Neuron (in vitro differentiated cells): ENCODE data around the gene PRR5.
A peak's percentile ranks its signal among the peaks of the same experiment; 100 is the strongest.

ENCODE experiments used
- H2AFZ ChIP-seq: one replicate; pipeline ENCODE4 v1.6.1; 2013; ENCODE audit warnings: low read depth, mild to moderate bottlenecking, inconsistent platforms, low read length, moderate library complexity
- H3K27me3 ChIP-seq: one replicate; pipeline ENCODE4 v1.6.1; 2013; ENCODE audit warnings: low read length; ENCODE audit not compliant: insufficient read depth
- H3K36me3 ChIP-seq: one replicate; pipeline ENCODE4 v1.6.1; 2013; ENCODE audit warnings: low read length; ENCODE audit not compliant: insufficient read depth
- H3K4me1 ChIP-seq: one replicate; pipeline ENCODE4 v1.6.1; 2013; ENCODE audit warnings: low read length; ENCODE audit not compliant: insufficient read depth
- H3K4me3 ChIP-seq: 2 replicates; pipeline ENCODE4 v1.5.1; 2013; ENCODE audit warnings: mild to moderate bottlenecking, low read length, moderate library complexity
- H3K9me3 ChIP-seq: one replicate; pipeline ENCODE4 v1.6.1; 2013; ENCODE audit warnings: low read length

The PRR5 gene

DNA sequence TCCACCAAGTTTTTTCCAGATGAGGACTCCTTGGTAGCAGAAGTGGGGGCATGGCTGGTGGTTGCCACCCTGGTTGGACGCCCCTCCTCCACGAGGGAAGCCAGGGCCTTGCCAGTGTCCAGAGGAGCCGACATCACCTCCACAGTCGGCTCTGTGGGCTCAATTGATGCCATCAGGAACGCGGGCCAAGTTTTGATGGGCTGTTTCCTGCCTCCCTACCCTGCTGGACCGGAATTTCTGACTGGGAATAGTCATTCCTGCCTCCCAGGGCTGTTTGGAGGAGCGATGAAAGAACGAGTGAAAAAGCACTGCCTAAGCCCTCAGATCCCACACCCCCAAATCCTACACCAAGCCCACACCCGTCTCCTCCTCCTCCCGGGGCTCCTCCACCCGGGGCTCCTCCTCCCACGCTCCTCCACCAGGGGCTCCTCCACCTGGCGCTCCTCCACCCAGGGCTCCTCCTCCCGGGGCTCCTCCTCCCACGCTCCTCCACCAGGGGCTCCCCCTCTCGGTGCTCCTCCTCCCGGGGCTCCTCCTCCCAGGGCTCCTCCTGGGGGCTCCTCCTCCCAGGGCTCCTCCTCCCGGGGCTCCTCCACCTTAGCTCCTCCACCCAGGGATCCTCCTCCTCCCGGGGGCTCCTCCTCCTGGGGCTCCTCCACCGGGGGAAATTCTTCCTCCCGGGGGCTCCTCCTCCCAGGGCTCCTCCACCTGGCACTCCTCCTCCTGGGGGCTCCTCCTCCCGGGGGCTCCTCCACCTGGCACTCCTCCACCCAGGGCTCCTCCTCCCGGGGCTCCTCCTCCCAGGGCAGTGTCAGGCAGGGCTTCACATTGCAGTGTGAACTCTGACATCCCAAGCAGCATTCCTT lies 10.0 kb upstream of the PRR5 start:
- Histone ChIP-seq H3K4me1 (no peaks in the 10 kb centered on the region), H3K27me3 (no peaks in the 10 kb centered on the region), H3K4me3 (no peak overlapping the region), H3K9me3 (no peaks in the 10 kb centered on the region), H2AFZ (no peak overlapping the region), H3K36me3 (no peaks in the 10 kb centered on the region)

DNA sequence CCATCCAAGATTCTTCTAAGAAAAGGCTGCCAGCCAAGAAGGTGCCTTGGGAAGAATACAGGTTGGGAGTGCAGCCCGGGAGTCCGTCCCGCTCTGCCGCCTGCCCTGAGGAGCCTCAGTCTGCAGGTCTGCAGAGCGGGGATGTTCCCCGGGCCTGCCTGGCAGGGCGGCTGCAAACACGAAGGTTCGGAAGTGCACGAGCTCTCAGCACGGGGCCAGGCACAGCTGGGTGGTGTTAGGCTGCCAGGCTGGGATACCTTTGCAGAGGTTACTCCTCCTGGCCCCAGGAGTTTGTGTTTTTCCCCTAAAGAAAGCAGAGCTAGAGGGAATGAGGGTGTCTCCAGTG lies 9.4 kb upstream of the PRR5 start:
- no peaks in the 10 kb centered on the region for H3K9me3 ChIP-seq
- H3K4me3 ChIP-seq: no peak overlapping the region
- H2AFZ ChIP-seq: no peak overlapping the region
- H3K36me3 ChIP-seq: no peaks in the 10 kb centered on the region
- H3K4me1 ChIP-seq: no peaks in the 10 kb centered on the region
- H3K27me3 ChIP-seq: no peaks in the 10 kb centered on the region

DNA sequence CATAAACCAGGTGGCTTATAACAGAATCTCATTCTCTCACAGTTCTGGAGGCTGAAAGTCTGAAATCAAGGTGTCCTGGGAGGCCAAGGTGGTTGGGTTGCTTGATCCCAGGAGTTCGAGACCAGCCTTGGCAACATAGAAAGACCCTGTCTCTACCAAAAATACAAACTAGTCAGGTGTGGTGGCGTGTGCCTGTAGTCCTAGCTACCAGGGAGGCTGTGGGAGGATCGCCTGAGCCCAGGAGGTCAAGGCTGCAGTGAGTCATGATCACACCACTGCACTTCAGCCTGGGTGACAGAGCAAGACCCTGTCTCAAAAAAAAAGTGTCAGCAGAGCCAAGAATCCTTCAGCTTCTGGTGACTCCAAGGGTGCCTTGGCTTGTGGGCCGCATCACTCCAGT lies 8.9 kb upstream of the PRR5 start:
- Histone ChIP-seq H3K36me3 (no peaks in the 10 kb centered on the region), H3K27me3 (no peaks in the 10 kb centered on the region), H2AFZ (no peak overlapping the region), H3K4me1 (peaks cover under 1% of the 10 kb centered on the region), H3K4me3 (no peak overlapping the region), H3K9me3 (no peaks in the 10 kb centered on the region)

DNA sequence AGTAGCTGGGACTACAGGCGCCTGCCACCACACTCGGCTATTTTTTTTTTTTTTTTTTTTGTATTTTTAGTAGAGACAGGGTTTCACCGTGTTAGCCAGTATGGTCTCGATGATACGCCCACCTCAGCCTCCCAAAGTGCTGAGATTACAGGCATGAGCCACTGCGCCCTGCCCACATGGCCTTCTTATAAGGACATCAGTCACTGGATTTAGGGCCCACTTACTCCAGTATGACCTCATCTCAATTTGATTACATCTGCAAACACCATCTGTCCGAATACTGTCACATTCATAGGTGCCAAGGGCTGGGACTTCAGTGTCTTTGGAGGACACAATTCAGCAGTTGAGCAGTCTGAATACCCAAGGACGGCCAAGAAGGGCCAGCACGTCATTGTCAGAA lies 8.2 kb upstream of the PRR5 start:
- Histone ChIP-seq H3K27me3 (no peaks in the 10 kb centered on the region), H2AFZ (no peak overlapping the region), H3K9me3 (no peaks in the 10 kb centered on the region), H3K4me3 (no peak overlapping the region), H3K36me3 (no peaks in the 10 kb centered on the region), H3K4me1 (peaks cover 7% of the 10 kb centered on the region)

DNA sequence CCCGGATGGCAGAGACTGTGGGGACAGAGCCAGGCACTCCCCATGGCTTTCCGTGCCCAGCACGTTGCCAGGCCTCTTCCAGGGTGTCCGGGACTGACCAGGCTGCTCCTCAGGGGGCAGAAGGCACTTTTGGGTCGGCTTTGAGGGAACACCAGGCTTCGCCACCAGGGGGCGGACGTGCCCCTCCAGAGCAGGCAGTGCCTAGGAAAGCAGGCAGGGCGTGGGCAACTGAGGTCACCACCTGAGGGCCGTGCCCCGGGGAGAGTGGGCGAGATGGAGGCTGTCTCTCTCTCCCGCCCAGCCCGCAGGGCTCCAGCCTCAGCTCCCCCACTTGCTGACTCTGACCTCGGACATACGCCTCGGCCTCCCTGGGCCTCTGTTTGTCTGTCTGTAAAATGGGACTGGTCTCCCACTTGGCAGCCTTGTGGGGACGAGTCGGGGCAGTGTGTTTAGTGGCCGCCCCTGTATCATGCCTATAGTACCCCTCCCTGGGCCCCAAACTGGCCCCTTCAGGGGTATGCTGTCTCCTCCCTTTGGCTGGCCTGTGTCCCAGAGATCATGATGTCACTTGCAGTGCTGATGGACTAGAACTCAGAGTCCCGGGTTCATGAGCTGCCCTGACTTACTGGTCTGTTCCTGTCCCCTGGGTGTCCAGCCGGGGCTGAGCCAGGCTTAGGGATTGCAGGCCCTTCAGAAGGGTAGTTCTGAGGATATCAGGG lies 4.4 kb upstream of the PRR5 start:
- H3K36me3 ChIP-seq: no peaks in the 10 kb centered on the region
- peaks cover 19% of the 10 kb centered on the region for H3K4me1 ChIP-seq
- no peak overlapping the region for H3K4me3 ChIP-seq
- H3K9me3 ChIP-seq: no peaks in the 10 kb centered on the region
- no peak overlapping the region for H2AFZ ChIP-seq
- H3K27me3 ChIP-seq: peaks cover 15% of the 10 kb centered on the region

DNA sequence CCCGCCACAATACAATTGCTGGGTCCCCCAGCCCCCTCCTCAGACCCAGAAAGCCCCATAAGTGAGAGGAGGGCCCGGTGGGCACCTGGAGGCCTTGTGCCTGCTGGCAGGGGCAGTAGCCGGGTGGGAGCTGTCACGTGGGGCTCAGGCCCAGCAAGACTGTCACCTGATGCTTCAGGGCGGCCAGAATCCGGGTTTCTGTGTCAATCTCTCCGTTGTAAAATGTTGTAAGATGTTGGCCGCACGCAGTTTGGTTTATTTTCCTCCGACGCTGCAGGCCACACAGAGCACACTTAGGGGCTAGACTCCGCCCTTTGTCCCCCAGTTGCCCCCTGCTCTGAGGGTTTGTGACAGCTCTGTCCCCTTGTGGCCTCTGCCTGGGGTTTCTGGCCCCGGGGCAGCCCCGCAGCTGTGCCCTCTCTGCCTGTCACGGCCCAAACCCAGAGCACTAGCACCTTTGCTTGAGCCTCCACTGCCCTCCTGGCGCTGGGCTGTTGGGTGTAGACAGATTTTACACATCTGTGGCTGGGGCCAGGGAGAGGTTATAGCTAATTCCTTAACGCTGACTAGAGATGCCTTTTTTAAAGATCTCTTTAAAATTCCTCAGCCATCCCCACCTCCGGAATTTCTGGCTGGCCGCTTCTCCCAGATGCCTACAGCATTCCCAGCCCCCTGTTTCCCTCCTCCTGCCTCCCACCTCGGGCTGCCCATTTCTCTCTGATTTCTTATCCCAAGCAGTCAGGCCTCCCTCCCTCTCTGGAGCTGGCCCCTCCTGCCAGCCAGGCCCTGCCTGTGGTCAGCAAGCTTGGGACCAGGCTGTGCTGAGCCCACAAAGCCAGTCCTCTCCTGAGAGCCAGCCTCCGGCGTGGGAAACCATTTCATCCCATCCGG lies 3.2 kb upstream of the PRR5 start:
- no peak overlapping the region for H3K4me3 ChIP-seq

DNA sequence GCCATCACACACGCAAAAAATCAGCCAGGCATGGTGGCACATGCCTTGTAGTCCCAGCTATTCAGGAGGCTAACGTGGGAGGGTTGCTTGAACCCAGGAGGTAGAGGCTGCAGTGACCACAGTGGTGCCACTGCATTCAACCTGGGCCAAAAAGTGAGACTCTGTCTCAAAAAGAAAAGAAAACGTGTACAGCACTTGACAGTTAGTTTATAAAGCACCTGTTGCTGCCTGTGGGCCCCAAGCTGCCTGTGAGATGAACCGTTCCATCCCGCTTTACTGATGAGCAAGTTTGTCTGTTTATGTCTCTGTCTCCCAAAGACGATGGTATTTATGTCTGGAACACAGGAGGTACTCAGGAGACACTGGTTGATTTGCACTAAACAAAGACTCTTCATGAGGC lies 1.5 kb upstream of the PRR5 start:
- Histone ChIP-seq H2AFZ (no peak overlapping the region), H3K4me3 (no peak overlapping the region), H3K36me3 (no peaks in the 10 kb centered on the region), H3K27me3 (peaks cover 34% of the 10 kb centered on the region), H3K4me1 (peaks cover 33% of the 10 kb centered on the region), H3K9me3 (peaks cover 4% of the 10 kb centered on the region)

More for the DNA sequence above, 3.2 kb upstream of the PRR5 start:
- Histone ChIP-seq H3K9me3 (no peaks in the 10 kb centered on the region), H3K27me3 (peaks cover 26% of the 10 kb centered on the region), H3K4me1 (peaks cover 31% of the 10 kb centered on the region), H3K36me3 (no peaks in the 10 kb centered on the region), H2AFZ (peak overlapping the region; percentile 5)

DNA sequence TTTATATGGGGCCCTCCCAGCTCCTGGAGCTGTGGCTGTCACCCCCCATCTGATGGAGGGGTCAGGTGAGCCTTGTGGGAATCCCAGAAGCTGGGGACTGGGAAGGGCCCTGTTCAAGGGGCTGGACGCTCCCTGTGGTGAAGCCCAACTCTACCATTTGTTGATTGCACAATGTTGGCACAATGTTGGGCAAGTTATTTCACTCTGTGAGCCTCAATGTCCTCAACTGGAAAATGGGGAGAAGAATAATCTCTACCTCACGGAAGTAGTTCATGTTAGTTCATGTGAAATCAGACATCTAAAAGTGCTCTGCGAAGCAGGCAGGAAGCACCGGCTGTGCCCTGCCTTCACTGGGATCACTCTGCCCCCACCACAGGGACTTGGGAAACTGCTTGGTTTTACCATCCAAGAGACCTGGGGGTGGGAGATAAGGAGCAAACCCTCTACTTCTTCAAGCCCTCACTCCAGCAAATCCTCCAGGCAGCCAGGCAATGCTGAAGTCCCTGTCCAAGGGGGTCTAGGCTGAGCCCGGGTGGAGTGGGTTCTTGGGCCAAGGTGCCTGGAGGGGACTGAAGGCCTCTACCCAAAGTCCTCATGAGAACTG lies 715 bp upstream of the PRR5 start:
- Histone ChIP-seq H2AFZ (no peak overlapping the region), H3K9me3 (peaks cover 4% of the 10 kb centered on the region), H3K4me1 (peaks cover 33% of the 10 kb centered on the region), H3K27me3 (peaks cover 34% of the 10 kb centered on the region), H3K36me3 (no peaks in the 10 kb centered on the region), H3K4me3 (no peak overlapping the region)

DNA sequence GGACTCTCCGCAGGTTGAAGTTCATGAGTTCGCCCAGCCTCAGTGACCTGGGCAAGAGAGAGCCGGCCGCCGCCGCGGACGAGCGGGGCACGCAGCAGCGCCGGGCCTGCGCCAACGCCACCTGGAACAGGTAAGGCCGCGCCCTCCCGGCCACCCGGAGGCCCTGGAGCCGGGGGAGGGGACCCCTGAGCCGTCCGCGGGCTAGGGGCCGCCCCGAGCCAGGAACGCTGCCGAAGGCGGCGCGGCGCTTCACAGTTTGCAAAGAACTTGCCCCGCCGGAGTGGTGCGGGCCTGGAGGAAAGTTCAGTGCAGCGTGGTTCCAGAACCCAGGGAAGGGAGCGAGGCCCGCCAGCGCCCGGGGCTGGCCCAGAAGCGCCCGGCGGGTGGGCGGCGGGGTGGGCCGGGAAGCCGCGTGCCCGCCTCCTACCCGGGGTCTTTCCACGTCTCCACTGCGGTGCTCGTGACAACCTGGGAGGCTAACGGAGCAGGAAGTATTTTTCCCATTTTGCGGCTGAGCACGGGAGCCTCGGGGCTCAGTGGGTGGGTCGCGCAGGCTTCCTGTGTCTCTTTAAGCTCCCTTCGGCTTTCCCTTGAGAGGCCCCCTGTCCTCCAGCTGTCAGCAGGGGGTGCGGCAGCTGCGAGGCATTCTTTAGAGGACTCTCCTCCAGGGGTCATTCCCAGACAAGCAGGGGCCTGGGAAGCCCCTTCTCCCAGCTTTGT lies 635 bp downstream of the PRR5 start:
- no peaks in the 10 kb centered on the region for H3K36me3 ChIP-seq
- peak overlapping the region; percentile 62 for H2AFZ ChIP-seq
- peaks cover 4% of the 10 kb centered on the region for H3K9me3 ChIP-seq
- H3K4me1 ChIP-seq: peaks cover 33% of the 10 kb centered on the region
- H3K4me3 ChIP-seq: peak overlapping the region; percentile 40
- H3K27me3 ChIP-seq: peaks cover 34% of the 10 kb centered on the region

DNA sequence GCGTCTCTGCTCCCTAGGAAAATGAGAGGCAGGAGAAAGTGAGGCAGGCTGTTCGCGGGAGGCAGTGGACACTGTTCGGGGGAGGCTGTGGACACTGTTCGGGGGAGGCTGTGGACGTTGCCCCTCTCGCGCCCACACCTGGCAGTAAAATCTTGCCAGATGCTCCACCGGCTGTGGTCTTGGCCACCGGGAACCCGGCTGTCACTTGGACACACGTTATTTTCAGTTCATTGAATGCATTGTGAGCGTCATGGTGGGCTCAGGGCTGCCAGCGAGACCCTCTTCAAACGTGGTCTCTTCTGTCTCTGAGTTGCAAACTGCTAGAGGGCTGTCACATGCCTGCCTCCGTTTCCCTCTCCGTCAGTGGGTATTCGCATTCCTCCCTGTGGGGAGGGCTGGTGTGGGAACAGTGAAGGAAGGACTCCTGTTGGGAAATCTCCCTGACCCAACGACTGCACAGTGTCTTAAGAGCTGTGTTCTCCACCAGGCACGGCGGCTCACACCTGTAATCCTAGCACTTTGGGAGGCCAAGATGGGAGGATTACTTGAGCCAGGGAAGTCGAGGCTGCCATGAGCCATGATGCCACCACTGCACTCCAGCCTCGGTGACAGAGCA lies 1.4 kb downstream of the PRR5 start:
- Histone ChIP-seq H3K9me3 (peaks cover 4% of the 10 kb centered on the region), H3K36me3 (no peaks in the 10 kb centered on the region), H3K4me1 (peaks cover 31% of the 10 kb centered on the region), H3K27me3 (peaks cover 34% of the 10 kb centered on the region), H3K4me3 (peak overlapping the region; percentile 40), H2AFZ (no peak overlapping the region)

DNA sequence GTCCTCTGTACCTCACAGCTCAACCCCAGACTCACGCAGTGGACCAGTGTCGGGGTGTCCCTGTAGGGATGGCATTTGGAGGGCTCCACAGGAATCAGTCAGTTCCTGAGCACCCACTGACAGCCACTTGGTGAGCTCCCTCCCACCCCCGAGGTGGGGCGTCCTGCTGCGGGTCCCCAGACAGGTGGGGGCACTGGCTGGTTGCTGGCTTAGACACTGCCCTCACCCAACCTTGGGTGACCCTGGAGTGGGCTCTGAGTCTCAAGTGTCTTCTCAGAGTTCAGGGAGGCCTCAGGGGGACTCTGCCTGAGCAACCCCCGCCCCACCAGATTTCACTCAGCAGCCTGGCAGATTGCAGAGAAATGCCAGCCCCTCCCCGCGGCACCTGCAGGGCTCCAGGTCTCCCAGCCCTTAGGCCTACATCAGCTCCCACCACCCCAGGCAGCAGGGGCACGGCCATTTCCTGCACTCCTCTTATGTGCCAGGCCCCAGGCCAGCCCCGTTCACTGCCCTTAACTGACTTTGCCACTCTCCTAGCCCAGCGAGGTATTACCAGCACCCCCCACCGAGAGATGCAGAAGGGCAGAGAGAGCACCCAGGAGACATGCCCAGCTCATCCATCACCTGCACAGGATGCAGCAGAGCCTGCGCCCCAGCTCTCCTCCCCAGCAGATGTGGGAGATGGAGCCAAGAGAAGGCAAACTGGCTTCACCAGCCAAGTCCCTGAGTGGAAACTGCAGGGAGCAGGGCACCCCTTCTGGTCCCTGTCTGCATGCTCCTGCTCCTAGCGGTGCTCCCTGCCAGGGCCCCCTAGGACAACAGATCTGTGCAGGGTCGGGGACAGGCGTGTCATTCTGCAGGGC lies 2.4 kb downstream of the PRR5 start:
- Histone ChIP-seq H3K27me3 (peaks cover 31% of the 10 kb centered on the region), H3K4me3 (no peak overlapping the region)

More for the DNA sequence above, 2.4 kb downstream of the PRR5 start:
- Histone ChIP-seq H3K9me3 (peaks cover 4% of the 10 kb centered on the region), H2AFZ (no peak overlapping the region), H3K36me3 (no peaks in the 10 kb centered on the region), H3K4me1 (peaks cover 20% of the 10 kb centered on the region)
